D721Med (cell line): ENCODE measurements around the gene ASCL5.

Source experiments
- DNase-seq: peaks from one replicate; pipeline ENCODE4 v3.0.0; 2011; ENCODE audit warnings: low spot score; ENCODE audit not compliant: insufficient read length
- FAIRE-seq: peaks from 2 replicates; lab custom pipeline; 2011; peaks lifted over from hg19 to GRCh38; lab: Jason Lieb, UNC
- TF ChIP-seq, protein P1 (sequence below): IDR thresholded peaks from 2 replicates; pipeline ENCODE4 v1.5.1; 2012; ENCODE audit warnings: mild to moderate bottlenecking, control low read depth; ENCODE audit not compliant: insufficient read depth; ENCODE audit errors: missing control alignments

Gene ASCL5

GRCh38 chr1:201139756-201140155 is 12.8 kb upstream of the ASCL5 start:
- DNase-seq (no peak), FAIRE-seq (peak; percentile 29)
- TF ChIP-seq, protein P1, sequence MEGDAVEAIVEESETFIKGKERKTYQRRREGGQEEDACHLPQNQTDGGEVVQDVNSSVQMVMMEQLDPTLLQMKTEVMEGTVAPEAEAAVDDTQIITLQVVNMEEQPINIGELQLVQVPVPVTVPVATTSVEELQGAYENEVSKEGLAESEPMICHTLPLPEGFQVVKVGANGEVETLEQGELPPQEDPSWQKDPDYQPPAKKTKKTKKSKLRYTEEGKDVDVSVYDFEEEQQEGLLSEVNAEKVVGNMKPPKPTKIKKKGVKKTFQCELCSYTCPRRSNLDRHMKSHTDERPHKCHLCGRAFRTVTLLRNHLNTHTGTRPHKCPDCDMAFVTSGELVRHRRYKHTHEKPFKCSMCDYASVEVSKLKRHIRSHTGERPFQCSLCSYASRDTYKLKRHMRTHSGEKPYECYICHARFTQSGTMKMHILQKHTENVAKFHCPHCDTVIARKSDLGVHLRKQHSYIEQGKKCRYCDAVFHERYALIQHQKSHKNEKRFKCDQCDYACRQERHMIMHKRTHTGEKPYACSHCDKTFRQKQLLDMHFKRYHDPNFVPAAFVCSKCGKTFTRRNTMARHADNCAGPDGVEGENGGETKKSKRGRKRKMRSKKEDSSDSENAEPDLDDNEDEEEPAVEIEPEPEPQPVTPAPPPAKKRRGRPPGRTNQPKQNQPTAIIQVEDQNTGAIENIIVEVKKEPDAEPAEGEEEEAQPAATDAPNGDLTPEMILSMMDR, result no peak

GRCh38 chr1:201139306-201139705 is 12.3 kb upstream of the ASCL5 start:
- FAIRE-seq, result no peak

DNA sequence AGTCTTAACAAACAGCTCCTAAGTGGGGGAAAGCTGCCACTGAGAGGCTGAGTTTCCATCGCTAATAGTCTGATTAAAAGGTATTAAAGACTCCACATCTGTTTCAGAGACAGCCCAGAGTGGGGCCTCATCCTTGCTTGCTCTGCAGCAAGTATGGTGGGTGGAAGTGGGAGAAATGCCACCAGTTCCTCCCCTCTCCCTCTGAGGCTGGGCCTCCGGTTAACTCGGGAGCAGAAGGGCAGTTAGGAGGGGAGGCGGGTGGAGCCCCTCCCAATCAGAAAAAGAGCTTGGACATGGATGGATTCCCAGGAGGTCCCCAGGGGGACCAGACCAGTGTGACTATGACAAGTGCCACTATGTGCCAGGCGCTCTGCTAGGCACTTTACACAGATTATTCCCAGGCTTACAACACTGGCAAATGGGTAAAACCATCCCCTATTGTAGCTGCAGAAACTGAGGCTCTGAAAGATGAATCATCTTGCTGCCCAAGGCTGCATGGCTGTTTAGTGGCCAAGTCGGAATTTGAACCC is 11.4 kb upstream of the ASCL5 start:
- TF ChIP-seq, protein P1, result no peak
- DNase-seq, result peak; percentile 83
- peak; percentile 97 for FAIRE-seq

More at GRCh38 chr1:201139306-201139705, 12.3 kb upstream of the ASCL5 start:
- DNase-seq, result no peak
- TF ChIP-seq, protein P1, result no peak

- DNase-seq (no peak), FAIRE-seq (no peak)
- TF ChIP-seq, protein P1, result no peak
Observed at GRCh38 chr1:201137579-201138310, 10.8 kb upstream of the ASCL5 start.

DNA sequence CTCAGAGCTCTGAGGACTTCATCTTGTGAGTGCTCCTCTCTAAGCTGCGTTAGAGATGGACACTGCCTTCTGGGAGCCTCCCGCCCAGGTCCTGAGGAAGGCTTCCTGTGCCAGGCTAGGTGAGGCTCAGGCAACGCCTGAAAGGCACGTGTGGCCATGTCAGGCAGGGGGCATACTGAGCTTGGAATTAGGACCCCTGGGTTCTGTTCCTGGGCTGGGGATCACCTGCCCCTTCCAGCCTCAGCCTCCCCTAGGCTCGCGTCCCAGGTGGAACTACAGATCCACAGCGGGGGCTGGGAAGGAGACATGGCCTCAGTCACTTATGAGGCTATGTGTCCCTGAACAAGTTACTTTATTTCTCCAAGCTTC is 10.0 kb upstream of the ASCL5 start:
- FAIRE-seq (no peak), DNase-seq (no peak)
- TF ChIP-seq, protein P1, result no peak

- TF ChIP-seq, protein P1, result no peak
- FAIRE-seq (peak; percentile 94), DNase-seq (peak; percentile 95)
Observed at GRCh38 chr1:201136355-201137023, 9.5 kb upstream of the ASCL5 start.
